Endothelial cell of umbilical vein (primary cell): ENCODE results near the gene SEPTIN3. TPM values are rescaled to one million over a fixed set of nuclear protein-coding genes. Genes with fewer than 3 reads are reported as not detected.

ENCODE experiments used
- BruUV-seq: library from RNA; stranded (reverse); fragments of 400-500 nt; replicated peaks from 2 replicates; lab custom pipeline; 2021; lab: Mats Ljungman, UMichigan
- CTCF ChIA-PET: fragments of 300-600, 350-600 bp; sonication (Branson Sonifier 250); formaldehyde crosslinking; loops from one replicate; lab custom pipeline; 2021; ENCODE audit warnings: antibody characterized with exemption, inconsistent platforms; lab: Charles Lee
- POLR2A ChIA-PET: fragments of 300-600, 350-600 bp; sonication (Branson Sonifier 250); formaldehyde crosslinking; loops from one replicate; lab custom pipeline; 2021; ENCODE audit warnings: antibody characterized with exemption, inconsistent platforms; lab: Charles Lee
- DNase-seq: peaks from one replicate; pipeline ENCODE4 v3.0.0-alpha.2; 2011; ENCODE audit warnings: low read depth, low spot score
- FAIRE-seq: peaks from 2 replicates; lab custom pipeline; 2011; peaks lifted over from hg19 to GRCh38; lab: Jason Lieb, UNC
- H2AFZ ChIP-seq: 2 replicates; pipeline ENCODE4 v1.6.0; 2012; ENCODE audit warnings: low read depth, low read length, control low read depth, inconsistent platforms
- H3K27ac ChIP-seq: 2 replicates; pipeline ENCODE4 v1.5.1; 2011; ENCODE audit warnings: low read depth, mild to moderate bottlenecking, control low read depth, low read length, moderate library complexity; ENCODE audit not compliant: insufficient read depth
- H3K27me3 ChIP-seq, 2 experiments: 2 replicates each; pipeline versions ENCODE4 v1.6.0 to v1.6.1; 2011; ENCODE audit warnings: low read length in 2 of 2, mixed read lengths in 1 of 2; ENCODE audit not compliant: control insufficient read depth in 2 of 2, insufficient read depth in 2 of 2
- H3K36me3 ChIP-seq, 2 experiments: 2 replicates in 1 of 2; 3 replicates in 1 of 2; pipeline ENCODE4 v1.5.1; 2011; ENCODE audit warnings: low read length in 2 of 2, mild to moderate bottlenecking in 1 of 2, moderate library complexity in 1 of 2; ENCODE audit not compliant: control insufficient read depth in 2 of 2, insufficient read depth in 2 of 2; ENCODE audit errors: extremely low read depth in 1 of 2
- H3K4me1 ChIP-seq: 3 replicates; pipeline ENCODE4 v1.5.1; 2011; ENCODE audit warnings: mild to moderate bottlenecking, low read length; ENCODE audit not compliant: control insufficient read depth, insufficient read depth; ENCODE audit errors: extremely low read depth
- H3K4me2 ChIP-seq: 2 replicates; pipeline ENCODE4 v1.6.1; 2011; ENCODE audit warnings: low read length, control low read depth, mixed read lengths; ENCODE audit not compliant: insufficient read depth
- H3K4me3 ChIP-seq, 3 experiments: fragments of 200-600 bp in 1 of 3; sonication (generic), shearing (Covaris generic) in 1 of 3; replicated peaks in 1 of 3; 2 replicates each; pipeline ENCODE4 v1.5.1; 2011 to 2016; ENCODE audit warnings: control low read depth in 3 of 3, low read length in 3 of 3, mild to moderate bottlenecking in 2 of 3, inconsistent platforms in 1 of 3, low read depth in 1 of 3, moderate library complexity in 1 of 3; ENCODE audit not compliant: insufficient read depth in 1 of 3
- H3K79me2 ChIP-seq: 2 replicates; pipeline ENCODE4 v1.6.0; 2012; ENCODE audit warnings: low read length, inconsistent platforms; ENCODE audit not compliant: control insufficient read depth, insufficient read depth
- H3K9ac ChIP-seq: replicated peaks from 2 replicates; pipeline ENCODE3; 2011; ENCODE audit warnings: low read length, control low read depth; ENCODE audit not compliant: insufficient read depth; ENCODE audit errors: extremely low read depth
- H3K9me1 ChIP-seq: replicated peaks from 3 replicates; pipeline ENCODE4 v1.6.0; 2011; ENCODE audit warnings: mild to moderate bottlenecking, low read length; ENCODE audit not compliant: control insufficient read depth, insufficient read depth; ENCODE audit errors: extremely low read depth
- H3K9me3 ChIP-seq: replicated peaks from 2 replicates; pipeline ENCODE4 v1.5.1; 2012; ENCODE audit warnings: low read length, inconsistent platforms; ENCODE audit not compliant: control insufficient read depth, insufficient read depth
- H4K20me1 ChIP-seq: replicated peaks from 2 replicates; pipeline ENCODE3; 2011; ENCODE audit warnings: mild to moderate bottlenecking, low read length; ENCODE audit not compliant: control insufficient read depth, insufficient read depth; ENCODE audit errors: extremely low read depth
- EZH2 ChIP-seq: IDR thresholded peaks from 2 replicates; pipeline ENCODE4 v1.6.1; 2012; ENCODE audit warnings: borderline replicate concordance, low read depth, mild to moderate bottlenecking, moderate library complexity, low read length, inconsistent platforms; ENCODE audit not compliant: severe bottlenecking
- FOS ChIP-seq: IDR thresholded peaks from 2 replicates; pipeline ENCODE4 v1.6.1; 2011; ENCODE audit warnings: mild to moderate bottlenecking, low read length, moderate library complexity, borderline replicate concordance; ENCODE audit not compliant: insufficient read depth
- GATA2 ChIP-seq: IDR thresholded peaks from 2 replicates; pipeline ENCODE4 v1.7.0; 2011; ENCODE audit warnings: low read depth, mild to moderate bottlenecking, moderate library complexity, mixed read lengths, low read length; ENCODE audit not compliant: insufficient read length, insufficient read depth
- JUN ChIP-seq: IDR thresholded peaks from 2 replicates; pipeline ENCODE4 v1.6.1; 2011; ENCODE audit warnings: borderline replicate concordance, low read depth; ENCODE audit not compliant: insufficient read length, insufficient read depth
- MAX ChIP-seq: IDR thresholded peaks from 2 replicates; pipeline ENCODE4 v1.6.1; 2011; ENCODE audit not compliant: insufficient read depth, insufficient read length
- MYC ChIP-seq: IDR thresholded peaks from one replicate; pipeline ENCODE4 v1.6.1; 2011; ENCODE audit warnings: mild to moderate bottlenecking, low read depth, low read length
- POLR2A ChIP-seq: IDR thresholded peaks from 2 replicates; pipeline ENCODE4 v1.6.1; 2012; ENCODE audit warnings: low read depth, mild to moderate bottlenecking, control low read depth, low read length
- POLR2AphosphoS5 ChIP-seq: IDR thresholded peaks from 2 replicates; pipeline ENCODE4 v1.6.1; 2012; ENCODE audit warnings: low read depth, mild to moderate bottlenecking, control low read depth, low read length, moderate library complexity; ENCODE audit not compliant: insufficient read depth
- dilution Hi-C: fragments of 300-500 bp; cut with MboI; formaldehyde crosslinking; loops from one replicate; pipeline ENCODE4 v1.15.0; 2019; ENCODE audit warnings: low sequenced_read_pairs; ENCODE audit not compliant: extremely low pct_ligation_motif_present
- intact Hi-C: fragments of 100-400 bp; cut with micrococcal nuclease; formaldehyde crosslinking; loops from one replicate; pipeline ENCODE4 v1.10.0; 2022
- polyA plus RNA-seq, 4 experiments: library from polyadenylated mRNA; depleted of rRNA in 3 of 4; stranded (reverse) in 3 of 4; unstranded in 1 of 4; fragments of >200 nt; gene quantifications; 2 replicates each; pipeline versions ENCODE4 v1.2.1 to v1.2.3, GENCODE V29; 2011 to 2012; ENCODE audit warnings: missing spikeins in 1 of 4
- total RNA-seq: library from RNA; stranded (reverse); gene quantifications from 2 replicates; pipeline ENCODE4 v1.2.3, GENCODE V29; 2021
- TF ChIP-seq, protein P1 (sequence below), 2 donors: IDR thresholded peaks; 1 replicate in 1 of 2; 2 replicates in 1 of 2; pipeline ENCODE4 v1.5.1; 2011; ENCODE audit warnings: low read length in 2 of 2, mild to moderate bottlenecking in 2 of 2, moderate library complexity in 2 of 2, control low read depth in 1 of 2, inconsistent platforms in 1 of 2, low read depth in 1 of 2; ENCODE audit not compliant: insufficient read depth in 1 of 2; ENCODE audit errors: extremely low read depth in 1 of 2

Gene SEPTIN3
- total and polyA plus RNA-seq, 2 donors (not counting 3 experiments of a cell fraction or from before 2014, with no cell fraction given), result 0.08 to 0.18 TPM

GRCh38 chr22:41934284-41935014 lies 34.8 kb upstream of the SEPTIN3 start:
- Histone ChIP-seq H3K27me3 (no peaks in the 10 kb centered on the region), H3K79me2 (no peaks in the 10 kb centered on the region), H3K9ac (no peak overlapping the region), H3K27ac (no peak overlapping the region), H3K9me1 (no peaks in the 10 kb centered on the region), H3K4me3 (no peak overlapping the region), H3K4me1 (no peaks in the 10 kb centered on the region), H4K20me1 (no peaks in the 10 kb centered on the region), H3K9me3 (no peaks in the 10 kb centered on the region), H3K36me3 (peaks cover 0 to 2% of the 10 kb centered on the region in 2 experiments), H2AFZ (no peak overlapping the region), H3K4me2 (no peak overlapping the region)
- ChIA-PET POLR2A (no interaction called here), CTCF (interaction anchor here (1.3 kb wide), 1 partner anchor 9 kb away, joined by 4 read pairs; no protein-coding TSS in a partner anchor)
- dilution Hi-C loops (no loop called here), intact Hi-C loops (no loop called here)
- FAIRE-seq (no peak), DNase-seq (no peak)
- TF ChIP-seq, protein P1, sequence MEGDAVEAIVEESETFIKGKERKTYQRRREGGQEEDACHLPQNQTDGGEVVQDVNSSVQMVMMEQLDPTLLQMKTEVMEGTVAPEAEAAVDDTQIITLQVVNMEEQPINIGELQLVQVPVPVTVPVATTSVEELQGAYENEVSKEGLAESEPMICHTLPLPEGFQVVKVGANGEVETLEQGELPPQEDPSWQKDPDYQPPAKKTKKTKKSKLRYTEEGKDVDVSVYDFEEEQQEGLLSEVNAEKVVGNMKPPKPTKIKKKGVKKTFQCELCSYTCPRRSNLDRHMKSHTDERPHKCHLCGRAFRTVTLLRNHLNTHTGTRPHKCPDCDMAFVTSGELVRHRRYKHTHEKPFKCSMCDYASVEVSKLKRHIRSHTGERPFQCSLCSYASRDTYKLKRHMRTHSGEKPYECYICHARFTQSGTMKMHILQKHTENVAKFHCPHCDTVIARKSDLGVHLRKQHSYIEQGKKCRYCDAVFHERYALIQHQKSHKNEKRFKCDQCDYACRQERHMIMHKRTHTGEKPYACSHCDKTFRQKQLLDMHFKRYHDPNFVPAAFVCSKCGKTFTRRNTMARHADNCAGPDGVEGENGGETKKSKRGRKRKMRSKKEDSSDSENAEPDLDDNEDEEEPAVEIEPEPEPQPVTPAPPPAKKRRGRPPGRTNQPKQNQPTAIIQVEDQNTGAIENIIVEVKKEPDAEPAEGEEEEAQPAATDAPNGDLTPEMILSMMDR (IDR thresholded peaks at IDR 0.05; ENCODE audit: extremely low read depth in 1 of 2, insufficient read depth in 1 of 2, low read depth in 1 of 2, low read length in 2 of 2), result no peak
- no peak for TF ChIP-seq POLR2AphosphoS5
- TF ChIP-seq MYC, result no peak
- BruUV-seq, result no TSS peak

DNA sequence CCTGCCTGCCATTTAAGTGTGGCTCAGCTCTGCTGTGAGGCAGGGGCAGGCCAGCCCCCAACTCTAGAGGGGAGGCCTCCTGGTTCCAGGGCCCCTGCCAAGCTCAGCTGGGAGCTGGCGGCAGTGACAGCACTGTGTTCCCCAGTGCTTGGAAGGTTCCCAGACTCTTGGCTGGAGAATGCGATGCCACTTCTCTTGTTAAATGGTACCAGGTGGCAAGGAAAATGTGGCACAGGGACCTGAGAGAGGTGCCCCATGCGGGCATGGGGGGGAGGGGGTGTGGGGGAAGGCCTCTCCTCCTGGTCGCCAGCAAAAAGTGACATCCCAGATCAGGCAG lies 34.3 kb upstream of the SEPTIN3 start:
- Histone ChIP-seq H3K9ac (no peak overlapping the region), H3K9me1 (no peaks in the 10 kb centered on the region), H3K9me3 (no peaks in the 10 kb centered on the region), H4K20me1 (no peaks in the 10 kb centered on the region), H3K27me3 (no peaks in the 10 kb centered on the region), H2AFZ (no peak overlapping the region), H3K79me2 (no peaks in the 10 kb centered on the region), H3K36me3 (peaks cover 0 to 2% of the 10 kb centered on the region in 2 experiments), H3K4me2 (no peak overlapping the region), H3K4me1 (no peaks in the 10 kb centered on the region), H3K27ac (no peak overlapping the region), H3K4me3 (no peak overlapping the region)
- dilution Hi-C loops (no loop called here), intact Hi-C loops (no loop called here)
- BruUV-seq, result no TSS peak
- POLR2A ChIA-PET, result no interaction called here
- TF ChIP-seq POLR2A (no peak), EZH2 (no peak), JUN (no peak), FOS (no peak), GATA2 (no peak), POLR2AphosphoS5 (no peak), MYC (no peak), MAX (no peak)
- TF ChIP-seq, protein P1 (IDR thresholded peaks at IDR 0.05; ENCODE audit: extremely low read depth in 1 of 2, insufficient read depth in 1 of 2, low read depth in 1 of 2, low read length in 2 of 2), result no peak
- FAIRE-seq, result no peak
- no peak for DNase-seq
- CTCF ChIA-PET, result interaction anchor here (1.3 kb wide), 1 partner anchor 9 kb away, joined by 4 read pairs; no protein-coding TSS in a partner anchor
